GM23338 (cell line): ENCODE data around the gene MED14. TPM values are rescaled to one million over a fixed set of nuclear protein-coding genes. Genes with fewer than 3 reads are reported as not detected.

Source experiments
- ATAC-seq: fragments of 200-7000 bp; cut with Tn5 transposase; 3 replicates; pipeline ENCODE4 v1.9.1; 2020
- DNase-seq: peaks from one replicate; pipeline ENCODE4 v3.0.0-alpha.2; 2015; ENCODE audit warnings: low spot score
- H2AFZ ChIP-seq: fragments of 200-600 bp; sonication (generic); 2 replicates; pipeline ENCODE4 v1.8.0; 2016; ENCODE audit warnings: antibody characterized with exemption, mild to moderate bottlenecking, moderate library complexity
- H3F3A ChIP-seq: fragments of 200-600 bp; sonication (generic); replicated peaks from 2 replicates; pipeline ENCODE4 v1.8.0; 2017; ENCODE audit warnings: antibody characterized with exemption, mixed run types, low read depth
- H3K27ac ChIP-seq: fragments of 200-600 bp; sonication (generic); 2 replicates; pipeline ENCODE4 v1.6.1; 2016; ENCODE audit warnings: low read depth
- H3K27me3 ChIP-seq: fragments of 200-600 bp; sonication (generic); 2 replicates; pipeline ENCODE4 v1.8.0; 2016; ENCODE audit warnings: mild to moderate bottlenecking, mixed run types, moderate library complexity; ENCODE audit not compliant: insufficient read depth
- H3K36me3 ChIP-seq: fragments of 200-600 bp; sonication (generic); 2 replicates; pipeline ENCODE4 v1.8.0; 2016; ENCODE audit warnings: mild to moderate bottlenecking; ENCODE audit not compliant: insufficient read depth
- H3K4me1 ChIP-seq: fragments of 200-600 bp; sonication (generic); 2 replicates; pipeline ENCODE4 v1.8.0; 2016; ENCODE audit warnings: mild to moderate bottlenecking, moderate library complexity; ENCODE audit not compliant: insufficient read depth
- H3K4me2 ChIP-seq: fragments of 200-600 bp; sonication (generic); 2 replicates; pipeline ENCODE4 v1.7.1; 2017; ENCODE audit warnings: mixed run types
- H3K4me3 ChIP-seq: fragments of 200-600 bp; sonication (generic); 2 replicates; pipeline ENCODE4 v1.6.1; 2016; ENCODE audit warnings: mixed run types
- H3K79me2 ChIP-seq: fragments of 200-600 bp; sonication (generic); replicated peaks from 2 replicates; pipeline ENCODE4 v1.8.0; 2017; ENCODE audit warnings: mild to moderate bottlenecking; ENCODE audit not compliant: insufficient read depth
- H3K9me2 ChIP-seq: fragments of 200-600 bp; sonication (generic); 2 replicates; pipeline ENCODE4 v1.8.0; 2017; ENCODE audit not compliant: insufficient read depth
- H4K20me1 ChIP-seq: fragments of 200-600 bp; sonication (generic); replicated peaks from 2 replicates; pipeline ENCODE4 v1.8.0; 2017; ENCODE audit warnings: mild to moderate bottlenecking; ENCODE audit not compliant: insufficient read depth
- H3K27ac Mint-ChIP-seq: 2 replicates; pipeline ENCODE4 v1.8.0; 2020; ENCODE audit warnings: inconsistent platforms, mild to moderate bottlenecking, moderate library complexity, mixed read lengths
- H3K27me3 Mint-ChIP-seq: 3 replicates; pipeline ENCODE4 v1.8.0; 2022; ENCODE audit warnings: low read depth, mild to moderate bottlenecking, moderate library complexity, mixed read lengths, inconsistent platforms; ENCODE audit not compliant: insufficient read depth, poor library complexity
- H3K36me3 Mint-ChIP-seq: 3 replicates; pipeline ENCODE4 v1.8.0; 2021; ENCODE audit warnings: low read depth, mild to moderate bottlenecking, inconsistent platforms, moderate library complexity, mixed read lengths
- H3K4me1 Mint-ChIP-seq: 3 replicates; pipeline ENCODE4 v1.8.0; 2020; ENCODE audit warnings: mild to moderate bottlenecking, inconsistent platforms, mixed read lengths
- H3K4me3 Mint-ChIP-seq: 3 replicates; pipeline ENCODE4 v1.8.0; 2021; ENCODE audit warnings: moderate library complexity, mild to moderate bottlenecking, inconsistent platforms, mixed read lengths
- H3K9me3 Mint-ChIP-seq: 3 replicates; pipeline ENCODE4 v1.8.0; 2020; ENCODE audit warnings: moderate library complexity, mild to moderate bottlenecking, inconsistent platforms, mixed read lengths
- CREB1 ChIP-seq: fragments of 250-450 bp; sonication (Bioruptor Pico); IDR thresholded peaks from 2 replicates; pipeline ENCODE4 v1.5.0; 2020; ENCODE audit warnings: low read depth, mild to moderate bottlenecking, moderate library complexity
- CTCF ChIP-seq, 2 experiments: fragments of 200-600 bp in 1 of 2; sonication (generic) in 1 of 2; conservative IDR thresholded peaks; 2 replicates each; pipeline versions ENCODE4 v1.5.1 to v1.6.1; 2016 to 2017; ENCODE audit warnings: antibody characterized with exemption in 2 of 2, low read depth in 2 of 2, mild to moderate bottlenecking in 2 of 2, moderate library complexity in 1 of 2
- ETS1 ChIP-seq: IDR thresholded peaks from 2 replicates; pipeline ENCODE4 v1.6.1; 2016; ENCODE audit warnings: antibody characterized with exemption
- EZH2 ChIP-seq: fragments of 200-600 bp; sonication (generic); IDR thresholded peaks from one replicate; pipeline ENCODE4 v1.8.0; 2017; ENCODE audit warnings: antibody characterized with exemption, mild to moderate bottlenecking, low read depth; ENCODE audit not compliant: unreplicated experiment
- EZH2phosphoT487 ChIP-seq: fragments of 200-600 bp; sonication (generic); IDR thresholded peaks from one replicate; pipeline ENCODE4 v1.8.1; 2018; ENCODE audit warnings: antibody characterized with exemption; ENCODE audit not compliant: unreplicated experiment
- JUNB ChIP-seq: IDR thresholded peaks from one replicate; pipeline ENCODE4 v1.6.1; 2016; ENCODE audit warnings: antibody characterized with exemption; ENCODE audit not compliant: unreplicated experiment
- NANOG ChIP-seq: IDR thresholded peaks from 2 replicates; pipeline ENCODE4 v1.6.1; 2016; ENCODE audit warnings: antibody characterized with exemption, borderline replicate concordance
- STAT1 ChIP-seq: IDR thresholded peaks from one replicate; pipeline ENCODE4 v1.6.1; 2016; ENCODE audit warnings: antibody characterized with exemption; ENCODE audit not compliant: unreplicated experiment
- ZNF114 ChIP-seq: fragments of 250-450 bp; sonication (Bioruptor Pico); IDR thresholded peaks from 2 replicates; pipeline ENCODE4 v1.5.0; 2020; ENCODE audit warnings: mild to moderate bottlenecking, moderate library complexity
- ZNF331 ChIP-seq: fragments of 250-450 bp; sonication (Bioruptor Pico); IDR thresholded peaks from 2 replicates; pipeline ENCODE4 v1.5.0; 2020; ENCODE audit warnings: low read depth, mild to moderate bottlenecking, moderate library complexity
- polyA plus RNA-seq: library from polyadenylated mRNA; unstranded; fragments of >200 nt; fragmentation: Nextera tagmentation; extraction: Ambion mirVana; gene quantifications from 2 replicates; pipeline ENCODE4 v1.2.1, GENCODE V29; 2016
- total RNA-seq: library from RNA; depleted of rRNA; stranded (reverse); fragments of >200 nt; shearing (Covaris generic); gene quantifications from 2 replicates; pipeline ENCODE4 v1.2.3, GENCODE V29; 2014
- TF ChIP-seq, protein P1 (sequence below): IDR thresholded peaks from one replicate; pipeline ENCODE4 v1.6.1; 2018; ENCODE audit warnings: antibody characterized with exemption; ENCODE audit not compliant: unreplicated experiment

Gene MED14
- total and polyA plus RNA-seq, 2 experiments from 2014 or later: 29.8 to 99.3 TPM

DNA sequence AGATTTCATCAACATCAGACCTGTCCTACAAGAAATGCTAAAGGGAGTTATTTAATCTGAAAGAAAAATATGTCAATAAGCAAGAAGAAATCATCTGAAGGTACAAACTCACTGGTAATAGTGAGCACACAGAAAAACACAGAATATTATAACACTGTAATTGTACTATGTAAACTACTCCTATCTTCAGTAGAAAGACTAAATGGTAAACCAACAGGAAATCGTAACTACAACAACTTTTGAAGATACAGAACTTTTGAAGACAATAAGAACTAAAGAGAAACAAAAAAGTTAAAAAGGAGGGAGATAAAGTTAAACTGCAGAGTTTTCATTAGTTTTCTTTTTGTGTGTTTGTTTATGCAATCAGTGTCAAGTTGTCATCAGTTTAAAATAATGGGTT, 12.4 kb downstream of the MED14 start:
- no peak overlapping the region for H3K4me3 ChIP-seq
- H3K9me3 Mint-ChIP-seq: no peaks in the 10 kb centered on the region
- H3K27me3 Mint-ChIP-seq: no peaks in the 10 kb centered on the region
- H3K4me1 Mint-ChIP-seq: peaks cover 15% of the 10 kb centered on the region; the same call in 2 of the 3 replicates
- DNase-seq (no peak), ATAC-seq (no peak)
- H3K36me3 ChIP-seq: peaks cover 10% of the 10 kb centered on the region
- no peak overlapping the region for H3K4me3 Mint-ChIP-seq
- no peak overlapping the region for H2AFZ ChIP-seq
- 0 out of 2 replicates have a peak, but pooled peaks cover 12% of the 10 kb centered on the region for H3K4me1 ChIP-seq
- H3K27ac ChIP-seq: no peak overlapping the region
- H3K4me2 ChIP-seq: no peak overlapping the region
- peaks cover 73% of the 10 kb centered on the region for H3K36me3 Mint-ChIP-seq
- H3K27ac Mint-ChIP-seq: no peak overlapping the region
- no peaks in the 10 kb centered on the region for H3K27me3 ChIP-seq
- TF ChIP-seq ZNF114 (CRISPR knock-in tag) (no peak), EZH2phosphoT487 (no peak), ETS1 (no peak), EZH2 (no peak), NANOG (no peak)
- H3K9me2 ChIP-seq: no peaks in the 10 kb centered on the region
- peaks cover 100% of the 10 kb centered on the region for H3K79me2 ChIP-seq
- H3F3A ChIP-seq: no peaks in the 10 kb centered on the region
- peaks cover 4% of the 10 kb centered on the region for H4K20me1 ChIP-seq

DNA sequence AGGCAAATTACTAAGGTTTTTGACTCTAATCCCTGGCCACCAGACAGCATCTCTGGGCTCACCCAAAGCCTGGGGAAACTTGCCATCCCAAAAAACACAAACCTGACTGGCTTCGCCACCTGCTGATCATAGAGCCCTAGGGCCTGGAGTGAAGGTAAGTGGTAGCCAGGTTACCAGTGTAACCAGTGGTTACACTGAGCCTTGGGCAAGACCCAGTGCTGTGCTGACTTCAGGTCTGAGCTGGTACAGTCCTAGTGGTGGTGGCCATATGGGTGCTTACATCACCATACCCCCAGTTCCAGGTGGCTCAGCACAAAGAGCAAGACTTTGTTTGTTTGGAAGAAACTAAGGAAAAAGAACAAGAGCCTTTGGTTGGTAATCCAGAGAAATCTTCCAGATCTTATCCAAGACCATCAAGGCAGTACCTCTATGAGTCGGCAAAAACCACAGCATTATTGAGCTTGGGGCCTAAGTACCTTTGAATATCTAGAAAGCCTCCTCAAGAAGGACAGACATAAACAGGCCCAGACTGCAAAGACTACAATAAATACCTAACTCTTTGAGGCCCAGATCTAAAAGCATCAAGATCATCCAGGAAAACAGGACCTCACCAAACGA, 13.7 kb downstream of the MED14 start:
- peaks cover 11% of the 10 kb centered on the region; the same call in 2 of the 3 replicates for H3K4me1 Mint-ChIP-seq
- no peak overlapping the region for H3K4me3 Mint-ChIP-seq
- peaks cover 4% of the 10 kb centered on the region for H4K20me1 ChIP-seq
- H3K36me3 Mint-ChIP-seq: peaks cover 71% of the 10 kb centered on the region
- peak overlapping the region; percentile 63; the same call in 1 of the 2 replicates for H3K27ac ChIP-seq
- no peaks in the 10 kb centered on the region for H3K9me3 Mint-ChIP-seq
- H3F3A ChIP-seq: no peaks in the 10 kb centered on the region
- H3K4me3 ChIP-seq: no peak overlapping the region
- no peak overlapping the region for H3K4me2 ChIP-seq
- peaks cover 6% of the 10 kb centered on the region for H3K36me3 ChIP-seq
- H3K79me2 ChIP-seq: peaks cover 100% of the 10 kb centered on the region
- ATAC-seq: peak; percentile 52
- 0 out of 2 replicates have a peak, but pooled peaks cover 12% of the 10 kb centered on the region for H3K4me1 ChIP-seq
- H3K27me3 ChIP-seq: no peaks in the 10 kb centered on the region
- peak overlapping the region; percentile 67; the same call in 1 of the 2 replicates for H3K27ac Mint-ChIP-seq
- no peak overlapping the region for H2AFZ ChIP-seq
- no peaks in the 10 kb centered on the region for H3K27me3 Mint-ChIP-seq
- DNase-seq: no peak
- H3K9me2 ChIP-seq: no peaks in the 10 kb centered on the region
- TF ChIP-seq ZNF331 (CRISPR knock-in tag) (no peak), STAT1 (no peak), ETS1 (no peak), ZNF114 (CRISPR knock-in tag) (no peak), CREB1 (CRISPR knock-in tag) (no peak), JUNB (no peak), CTCF (conservative IDR thresholded peaks at IDR 0.05; ENCODE audit: low read depth in 2 of 2) (no peak), NANOG (no peak), EZH2 (no peak), EZH2phosphoT487 (no peak)
- TF ChIP-seq, protein P1, sequence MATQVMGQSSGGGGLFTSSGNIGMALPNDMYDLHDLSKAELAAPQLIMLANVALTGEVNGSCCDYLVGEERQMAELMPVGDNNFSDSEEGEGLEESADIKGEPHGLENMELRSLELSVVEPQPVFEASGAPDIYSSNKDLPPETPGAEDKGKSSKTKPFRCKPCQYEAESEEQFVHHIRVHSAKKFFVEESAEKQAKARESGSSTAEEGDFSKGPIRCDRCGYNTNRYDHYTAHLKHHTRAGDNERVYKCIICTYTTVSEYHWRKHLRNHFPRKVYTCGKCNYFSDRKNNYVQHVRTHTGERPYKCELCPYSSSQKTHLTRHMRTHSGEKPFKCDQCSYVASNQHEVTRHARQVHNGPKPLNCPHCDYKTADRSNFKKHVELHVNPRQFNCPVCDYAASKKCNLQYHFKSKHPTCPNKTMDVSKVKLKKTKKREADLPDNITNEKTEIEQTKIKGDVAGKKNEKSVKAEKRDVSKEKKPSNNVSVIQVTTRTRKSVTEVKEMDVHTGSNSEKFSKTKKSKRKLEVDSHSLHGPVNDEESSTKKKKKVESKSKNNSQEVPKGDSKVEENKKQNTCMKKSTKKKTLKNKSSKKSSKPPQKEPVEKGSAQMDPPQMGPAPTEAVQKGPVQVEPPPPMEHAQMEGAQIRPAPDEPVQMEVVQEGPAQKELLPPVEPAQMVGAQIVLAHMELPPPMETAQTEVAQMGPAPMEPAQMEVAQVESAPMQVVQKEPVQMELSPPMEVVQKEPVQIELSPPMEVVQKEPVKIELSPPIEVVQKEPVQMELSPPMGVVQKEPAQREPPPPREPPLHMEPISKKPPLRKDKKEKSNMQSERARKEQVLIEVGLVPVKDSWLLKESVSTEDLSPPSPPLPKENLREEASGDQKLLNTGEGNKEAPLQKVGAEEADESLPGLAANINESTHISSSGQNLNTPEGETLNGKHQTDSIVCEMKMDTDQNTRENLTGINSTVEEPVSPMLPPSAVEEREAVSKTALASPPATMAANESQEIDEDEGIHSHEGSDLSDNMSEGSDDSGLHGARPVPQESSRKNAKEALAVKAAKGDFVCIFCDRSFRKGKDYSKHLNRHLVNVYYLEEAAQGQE: no peak
